Motor neuron (in vitro differentiated cells): ENCODE results near the gene PIK3CG. TPM values are rescaled to one million over a fixed set of nuclear protein-coding genes. Genes with fewer than 3 reads are reported as not detected.
"Not testable (repeated sequence)": the region's sequence is repeated elsewhere in the genome, so short reads cannot be mapped to it uniquely, and the experiment has no call there.

Experiments
- ATAC-seq, 8 experiments: fragments of 200-7000 bp; cut with Tn5 transposase; replicated peaks in 6 of 8; 2 replicates each; pipeline ENCODE4 v1.8.0; 2021; ENCODE audit warnings: mild to moderate bottlenecking in 8 of 8, moderate library complexity in 8 of 8
- H3K27ac ChIP-seq, 2 donors: fragments of 250-450 bp; sonication (Bioruptor Pico); 2 replicates each; pipeline ENCODE4 v1.9.0; 2021; ENCODE audit warnings: antibody characterized with exemption in 2 of 2, mild to moderate bottlenecking in 2 of 2, moderate library complexity in 1 of 2
- H3K4me1 ChIP-seq, 2 donors: fragments of 250-450 bp; sonication (Bioruptor Pico); replicated peaks in 1 of 2; 2 replicates each; pipeline ENCODE4 v1.6.1; 2021; ENCODE audit warnings: antibody characterized with exemption in 2 of 2, mild to moderate bottlenecking in 2 of 2, moderate library complexity in 1 of 2
- H3K4me3 ChIP-seq, 5 donors: fragments of 250-450 bp; sonication (Bioruptor Pico); 2 replicates each; pipeline ENCODE4 v1.9.0; 2021; ENCODE audit warnings: antibody characterized with exemption in 5 of 5, mild to moderate bottlenecking in 5 of 5, moderate library complexity in 4 of 5
- WGBS, 10 experiments: fragments of 450-650 bp; shearing (Covaris generic); methylation state at CpG; one replicate each; pipeline ENCODE4 v1.0.0; 2022; 5-methylcytosine and 5-hydroxymethylcytosine counted together
- in situ Hi-C, 9 experiments: fragments of 400-800 bp; cut with MboI; loops; one replicate each; pipeline ENCODE4 v1.15.0; 2021; ENCODE audit warnings: low sequenced_read_pairs in 9 of 9, low pct_unique_long_range_greater_than_20kb in 2 of 9; ENCODE audit not compliant: unreplicated experiment in 9 of 9
- total RNA-seq, 8 experiments: library from RNA; unstranded; fragments of 300-600 nt; gene quantifications; 2 replicates each; pipeline versions ENCODE4 v1.2.3 to v1.2.4, GENCODE V29; 2022

The PIK3CG gene
- total RNA-seq, 8 experiments from 2014 or later = 0.14 to 38.7 (median 1.5) TPM; not detected in 4

DNA sequence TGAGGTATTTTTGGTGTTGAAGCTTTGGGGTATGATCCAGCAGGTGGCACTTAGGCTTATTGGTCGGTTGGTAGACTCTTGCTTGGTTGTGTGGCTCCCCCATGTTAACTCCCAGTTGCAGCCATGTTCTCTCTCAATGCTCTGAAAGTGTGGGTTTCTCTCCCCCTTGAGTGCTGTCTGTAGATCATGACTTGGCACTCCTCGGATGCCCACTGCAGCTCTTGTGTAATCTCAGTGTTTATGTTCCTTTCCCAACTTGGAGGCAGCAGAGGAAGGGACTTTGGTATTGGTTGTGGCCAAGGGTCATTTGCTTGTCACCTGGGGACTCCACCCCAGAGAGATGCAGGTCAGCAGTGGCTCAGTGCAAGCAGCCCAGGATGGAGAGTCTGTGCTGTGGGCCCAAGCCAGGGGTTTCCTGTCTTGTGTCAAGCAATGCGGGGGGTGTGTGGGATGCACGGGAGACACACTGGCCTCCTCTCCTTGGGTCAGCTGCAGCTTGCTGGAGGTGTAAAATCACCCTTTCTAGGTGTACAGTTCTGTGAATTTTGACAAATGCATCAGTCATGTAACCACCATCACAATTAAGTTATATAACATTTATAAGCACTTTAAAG lies 36.9 kb downstream of the PIK3CG start:
- no peak overlapping the region for H3K4me3 ChIP-seq
- 80 to 100% (median 90%) methylated on average over 1 to 4 of the region's 4 CpGs; no CpG with 5 or more reads in 5 of the 10 experiments for WGBS, 10 experiments
- H3K4me1 ChIP-seq = peaks cover 0 to 4% of the 10 kb centered on the region in 2 donors
- H3K27ac ChIP-seq = no peak overlapping the region
- no peak for ATAC-seq
- in situ Hi-C loops = no loop called here

DNA sequence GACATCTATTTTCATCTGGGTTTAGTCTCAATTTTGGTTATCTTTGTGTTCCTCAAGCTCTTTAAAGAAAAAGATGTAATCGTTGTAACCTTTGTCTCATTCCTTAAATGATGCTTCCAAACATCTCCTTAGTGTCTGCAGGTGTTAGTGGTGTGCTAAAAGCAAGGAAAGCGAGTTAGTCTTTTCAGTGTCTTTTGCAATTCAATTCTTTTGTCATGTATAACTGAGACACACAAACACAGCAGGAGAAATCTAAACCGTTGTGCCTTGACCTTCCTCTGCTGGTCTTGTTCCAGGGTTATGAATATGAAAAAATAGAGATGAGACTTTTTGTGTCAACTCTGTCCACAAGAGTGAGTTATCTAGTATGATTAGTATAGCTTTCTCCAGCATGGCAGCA lies 40.7 kb downstream of the PIK3CG start:
- WGBS, 10 experiments = 0 to 35% (median 14%) methylated on average over 1 to 3 of the region's 3 CpGs; no CpG with 5 or more reads in 2 of the 10 experiments
- no peak for ATAC-seq
- peaks cover 0 to 4% of the 10 kb centered on the region in 2 donors for H3K4me1 ChIP-seq
- H3K4me3 ChIP-seq = no peak overlapping the region
- in situ Hi-C loops = no loop called here
- H3K27ac ChIP-seq = no peak overlapping the region

DNA sequence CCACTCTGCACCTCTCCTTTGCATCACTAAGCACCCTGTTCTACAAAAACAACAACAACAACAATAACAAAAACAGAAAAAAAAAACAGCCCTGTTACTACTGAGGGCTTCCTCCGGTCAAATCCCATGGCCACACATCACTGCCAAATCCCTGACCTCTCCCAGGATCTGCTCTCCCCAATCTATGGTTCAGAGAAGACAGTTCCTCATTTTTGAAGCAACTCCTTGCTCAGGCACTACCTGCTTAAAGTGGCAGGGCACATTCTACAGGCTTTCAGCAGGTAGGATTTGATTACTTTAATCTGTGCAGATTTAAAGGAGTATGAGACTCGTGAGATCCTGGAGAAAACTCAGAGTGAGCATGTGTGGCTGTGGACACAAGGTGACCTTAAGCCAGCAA lies 46.9 kb downstream of the PIK3CG start:
- no peak for ATAC-seq
- H3K4me3 ChIP-seq = no peak overlapping the region
- in situ Hi-C loops = no loop called here
- no peak overlapping the region for H3K27ac ChIP-seq
- WGBS, 10 experiments = 0 to 100% (median 60%) methylated on average over 1 to 2 of the region's 2 CpGs; no CpG with 5 or more reads in 1 of the 10 experiments
- H3K4me1 ChIP-seq = no peaks in the 10 kb centered on the region

- WGBS, 10 experiments = 29 to 100% (median 93%) methylated on average over 1 to 3 of the region's 3 CpGs; no CpG with 5 or more reads in 2 of the 10 experiments
- in situ Hi-C loops = no loop called here
- Histone ChIP-seq H3K27ac (no peak overlapping the region), H3K4me3 (no peak overlapping the region), H3K4me1 (no peaks in the 10 kb centered on the region)
- no peak for ATAC-seq
Measured at GRCh38 chr7:106914018-106914607, 49.0 kb downstream of the PIK3CG start.

- in situ Hi-C loops = no loop called here
- 37 to 100% (median 88%) methylated on average over 1 to 2 of the region's 2 CpGs; no CpG with 5 or more reads in 2 of the 10 experiments for WGBS, 10 experiments
- Histone ChIP-seq H3K4me3 (no peak overlapping the region), H3K27ac (no peak overlapping the region), H3K4me1 (no peaks in the 10 kb centered on the region)
- ATAC-seq = no peak
Measured at GRCh38 chr7:106915407-106915806, 50.3 kb downstream of the PIK3CG start.

DNA sequence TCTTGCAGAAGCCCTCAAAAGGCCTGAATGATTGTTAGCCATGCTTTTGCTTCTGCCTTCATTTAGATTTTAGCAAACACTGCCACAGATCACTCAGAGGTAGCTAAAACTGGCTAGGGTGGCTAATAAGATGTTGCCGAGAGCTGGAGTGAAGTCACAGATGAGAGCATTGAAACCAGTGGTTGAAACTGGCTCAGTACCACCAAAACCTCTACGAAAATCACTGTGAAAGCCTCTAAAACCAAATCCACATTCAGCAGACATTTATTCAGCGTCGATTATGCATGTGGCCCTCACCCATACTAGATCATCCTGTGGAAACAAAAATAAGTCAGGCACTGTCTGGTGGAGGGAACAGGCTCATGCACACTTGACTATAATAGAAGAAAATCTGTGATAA lies 50.8 kb downstream of the PIK3CG start:
- ATAC-seq = no peak
- H3K4me3 ChIP-seq = no peak overlapping the region
- WGBS, 10 experiments = 23 to 100% (median 78%) methylated on average over 1 to 4 of the region's 4 CpGs; no CpG with 5 or more reads in 1 of the 10 experiments
- no peak overlapping the region for H3K27ac ChIP-seq
- H3K4me1 ChIP-seq = no peaks in the 10 kb centered on the region
- in situ Hi-C loops = no loop called here

- no peak overlapping the region for H3K4me3 ChIP-seq
- no peak overlapping the region for H3K27ac ChIP-seq
- WGBS, 10 experiments = 10 to 100% (median 80%) methylated on average over 1 of the region's 1 CpG; no CpG with 5 or more reads in 3 of the 10 experiments
- peak in 2 of 8 experiments; percentile 21 to 28 for ATAC-seq
- no peaks in the 10 kb centered on the region for H3K4me1 ChIP-seq
- in situ Hi-C loops = no loop called here
Measured at GRCh38 chr7:106916679-106917078, 51.6 kb downstream of the PIK3CG start.

GRCh38 chr7:106918991-106919390 lies 53.9 kb downstream of the PIK3CG start:
- H3K4me1 ChIP-seq = no peaks in the 10 kb centered on the region
- H3K27ac ChIP-seq = no peak overlapping the region
- in situ Hi-C loops = no loop called here
- no peak for ATAC-seq
- no peak overlapping the region for H3K4me3 ChIP-seq
- 17 to 90% (median 44%) methylated on average over 2 to 3 of the region's 3 CpGs; no CpG with 5 or more reads in 7 of the 10 experiments for WGBS, 10 experiments

DNA sequence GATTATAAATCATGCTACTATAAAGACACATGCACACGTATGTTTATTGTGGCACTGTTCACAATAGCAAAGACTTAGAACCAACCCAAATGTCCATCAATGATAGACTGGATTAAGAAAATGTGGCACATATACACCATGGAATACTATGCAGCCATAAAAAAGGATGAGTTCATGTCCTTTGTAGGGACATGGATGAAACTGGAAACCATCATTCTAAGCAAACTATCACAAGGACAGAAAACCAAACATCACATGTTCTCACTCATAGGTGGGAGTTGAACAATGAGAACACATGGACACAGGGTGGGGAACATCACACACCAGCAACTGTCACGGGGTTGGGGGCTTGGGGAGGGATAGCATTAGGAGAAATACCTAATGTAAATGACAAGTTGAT lies 59.4 kb downstream of the PIK3CG start:
- H3K4me1 ChIP-seq, H3K4me3 ChIP-seq, H3K27ac ChIP-seq, ATAC-seq, in situ Hi-C loops: not testable (repeated sequence)
- 13 to 100% (median 60%) methylated on average over 1 of the region's 2 CpGs; no CpG with 5 or more reads in 6 of the 10 experiments for WGBS, 10 experiments

DNA sequence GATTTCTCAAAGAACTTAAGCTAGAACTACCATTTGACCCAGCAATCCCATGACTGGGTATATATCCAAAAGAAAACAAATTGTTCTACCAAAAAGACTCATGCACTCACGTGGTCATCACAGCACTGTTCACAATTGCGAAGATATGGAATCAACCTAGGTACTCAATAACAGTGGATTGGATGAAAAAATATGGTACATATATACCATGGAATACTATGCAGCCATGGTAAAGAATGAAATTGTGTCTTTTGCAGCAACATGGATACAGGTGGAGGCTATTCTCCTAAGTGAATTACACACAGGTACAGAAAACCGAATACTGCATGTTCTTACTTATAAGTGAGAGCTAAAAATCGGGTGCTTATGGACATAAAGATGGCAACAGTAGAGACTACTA lies 61.8 kb downstream of the PIK3CG start:
- no peaks in the 10 kb centered on the region for H3K4me1 ChIP-seq
- no peak for ATAC-seq
- in situ Hi-C loops = loop anchor here in 2 of 9 experiments (25.0 kb wide), 2 partner anchors 140 to 210 kb away; no protein-coding TSS in a partner anchor
- WGBS, 10 experiments = 8 to 90% (median 79%) methylated on average over 2 to 4 of the region's 4 CpGs
- H3K4me3 ChIP-seq = no peak overlapping the region
- H3K27ac ChIP-seq = no peak overlapping the region

DNA sequence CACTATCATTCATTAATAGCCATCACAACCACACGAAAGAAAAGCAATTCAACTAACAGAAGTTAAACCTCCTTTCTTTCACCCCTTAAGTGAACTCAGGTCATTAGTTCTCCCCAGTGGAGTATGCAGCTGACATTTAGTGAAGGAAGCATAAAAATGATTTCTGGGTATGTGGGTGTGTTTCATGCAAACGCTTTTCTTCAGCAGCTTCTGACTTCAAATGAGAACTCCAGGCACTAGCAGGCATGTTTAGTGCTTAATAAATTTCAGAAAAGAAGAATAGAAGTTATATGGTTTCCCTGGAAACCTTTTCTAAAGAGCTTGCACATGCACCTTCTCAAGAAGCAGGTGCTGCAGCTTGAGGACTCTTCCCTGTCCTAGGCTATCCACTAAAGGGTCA lies 62.5 kb downstream of the PIK3CG start:
- no peak overlapping the region for H3K4me3 ChIP-seq
- WGBS, 10 experiments = 0 to 67% (median 43%) methylated on average over 1 to 2 of the region's 2 CpGs; no CpG with 5 or more reads in 2 of the 10 experiments
- no peak for ATAC-seq
- in situ Hi-C loops = loop anchor here in 2 of 9 experiments (25.0 kb wide), 2 partner anchors 140 to 210 kb away; no protein-coding TSS in a partner anchor
- H3K4me1 ChIP-seq = no peaks in the 10 kb centered on the region
- no peak overlapping the region for H3K27ac ChIP-seq

DNA sequence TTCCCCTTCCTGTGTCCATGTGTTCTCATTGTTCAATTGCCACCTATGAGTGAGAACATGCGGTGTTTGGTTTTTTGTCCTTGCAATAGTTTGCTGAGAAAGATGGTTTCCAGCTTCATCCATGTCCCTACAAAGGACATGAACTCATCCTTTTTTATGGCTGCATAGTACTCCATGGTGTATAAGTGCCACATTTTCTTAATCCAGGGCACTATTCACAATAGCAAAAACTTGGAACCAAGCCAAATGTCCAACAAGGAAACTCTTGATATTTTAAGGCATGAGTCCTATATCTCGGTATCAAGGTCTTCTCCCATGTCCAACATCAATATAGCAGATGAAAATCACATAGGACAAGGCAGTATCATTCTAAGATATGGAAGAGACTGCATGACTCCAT lies 64.5 kb downstream of the PIK3CG start:
- 0 to 100% (median 30%) methylated on average over 1 of the region's 2 CpGs; no CpG with 5 or more reads in 4 of the 10 experiments for WGBS, 10 experiments
- in situ Hi-C loops = loop anchor here in 2 of 9 experiments (25.0 kb wide), 2 partner anchors 142 to 208 kb away; no protein-coding TSS in a partner anchor
- H3K27ac ChIP-seq, H3K4me3 ChIP-seq, ATAC-seq, H3K4me1 ChIP-seq: not testable (repeated sequence)

- ATAC-seq = no peak
- WGBS, 10 experiments = 57 to 98% (median 77%) methylated on average over 1 to 6 of the region's 6 CpGs; no CpG with 5 or more reads in 1 of the 10 experiments
- in situ Hi-C loops = loop anchor here in 2 of 9 experiments (25.0 kb wide), 2 partner anchors 149 to 201 kb away; no protein-coding TSS in a partner anchor
- H3K27ac ChIP-seq = no peak overlapping the region
- H3K4me3 ChIP-seq = no peak overlapping the region
- H3K4me1 ChIP-seq = no peaks in the 10 kb centered on the region
Measured at GRCh38 chr7:106936236-106936635, 71.2 kb downstream of the PIK3CG start.
